ENCODE results near the gene MYT1. TPM values are rescaled to one million over a fixed set of nuclear protein-coding genes. Genes with fewer than 3 reads are reported as not detected.

MYT1 gene
- total RNA-seq, 3 donors from 2014 or later: 0.12 to 0.76 (median 0.14) TPM

DNA sequence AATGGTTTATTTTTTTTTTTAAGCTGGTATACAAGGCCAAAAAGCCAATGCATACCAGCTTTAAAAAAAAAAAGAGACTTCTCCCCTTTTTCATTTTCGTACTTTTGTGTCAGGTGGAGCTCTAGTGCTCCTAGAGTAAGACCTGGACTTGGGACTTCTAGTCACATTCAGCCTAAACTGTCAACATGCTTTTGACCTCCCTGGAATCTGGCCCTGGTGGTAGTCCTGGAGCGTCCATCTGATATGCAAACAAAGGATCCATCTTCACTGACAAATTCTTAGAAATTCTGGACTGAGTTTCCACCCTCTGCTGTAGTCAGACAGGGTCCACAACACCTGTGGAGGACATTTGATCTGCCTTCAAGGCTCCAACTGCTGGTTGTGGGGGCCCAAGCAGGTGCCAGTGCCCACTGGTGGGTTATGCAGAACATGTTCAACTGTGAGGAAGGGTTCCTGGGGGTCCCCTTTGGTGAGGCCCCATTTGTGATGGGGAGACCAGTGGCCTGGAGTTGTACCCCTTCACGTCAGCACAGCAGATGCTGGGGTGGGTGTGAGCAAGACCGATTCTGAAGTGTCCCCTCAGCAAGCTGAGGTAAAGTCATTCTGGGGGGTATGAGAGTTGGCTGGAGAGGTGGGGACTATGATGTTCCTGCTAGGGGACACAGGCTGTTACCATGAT lies 78.7 kb downstream of the MYT1 start:
- DNase-seq: no peak
- TF ChIP-seq, protein P1, sequence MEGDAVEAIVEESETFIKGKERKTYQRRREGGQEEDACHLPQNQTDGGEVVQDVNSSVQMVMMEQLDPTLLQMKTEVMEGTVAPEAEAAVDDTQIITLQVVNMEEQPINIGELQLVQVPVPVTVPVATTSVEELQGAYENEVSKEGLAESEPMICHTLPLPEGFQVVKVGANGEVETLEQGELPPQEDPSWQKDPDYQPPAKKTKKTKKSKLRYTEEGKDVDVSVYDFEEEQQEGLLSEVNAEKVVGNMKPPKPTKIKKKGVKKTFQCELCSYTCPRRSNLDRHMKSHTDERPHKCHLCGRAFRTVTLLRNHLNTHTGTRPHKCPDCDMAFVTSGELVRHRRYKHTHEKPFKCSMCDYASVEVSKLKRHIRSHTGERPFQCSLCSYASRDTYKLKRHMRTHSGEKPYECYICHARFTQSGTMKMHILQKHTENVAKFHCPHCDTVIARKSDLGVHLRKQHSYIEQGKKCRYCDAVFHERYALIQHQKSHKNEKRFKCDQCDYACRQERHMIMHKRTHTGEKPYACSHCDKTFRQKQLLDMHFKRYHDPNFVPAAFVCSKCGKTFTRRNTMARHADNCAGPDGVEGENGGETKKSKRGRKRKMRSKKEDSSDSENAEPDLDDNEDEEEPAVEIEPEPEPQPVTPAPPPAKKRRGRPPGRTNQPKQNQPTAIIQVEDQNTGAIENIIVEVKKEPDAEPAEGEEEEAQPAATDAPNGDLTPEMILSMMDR (IDR thresholded peaks at IDR 0.05): no peak
- Histone ChIP-seq H3K4me1 (ENCODE audit: low read depth) (no peaks in the 10 kb centered on the region), H3K4me3 (no peak overlapping the region), H3K36me3 (ENCODE audit: low read depth) (no peaks in the 10 kb centered on the region), H3K9me3 (no peaks in the 10 kb centered on the region)
- ATAC-seq: no peak
- intact Hi-C loops (cut with DNase I, micrococcal nuclease): no loop called here

DNA sequence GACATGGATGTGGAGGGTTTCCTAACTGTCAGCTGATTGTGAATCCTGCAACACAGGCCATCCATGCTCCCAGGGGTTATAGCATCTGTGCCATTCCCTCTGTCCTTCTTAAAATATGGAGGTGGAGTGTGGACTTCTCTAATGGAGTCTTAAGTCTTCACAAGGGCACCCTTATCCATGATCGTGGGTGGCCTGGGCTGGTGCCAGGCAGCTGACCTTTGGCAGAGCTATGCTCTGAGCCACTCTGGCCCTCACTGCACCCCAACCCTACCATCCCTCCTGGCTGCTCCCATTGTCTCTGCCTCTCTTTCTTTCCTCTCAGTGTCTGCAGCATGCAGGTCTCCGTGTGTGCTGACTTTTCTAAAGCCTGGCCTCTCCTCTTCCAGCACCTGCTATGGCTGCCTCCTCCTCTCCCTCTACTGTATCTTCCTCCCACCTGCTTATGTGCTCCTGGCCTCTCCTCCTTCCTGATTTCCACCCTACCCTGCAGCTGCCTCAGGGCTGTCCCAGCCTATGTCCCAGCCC lies 80.1 kb downstream of the MYT1 start:
- H3K36me3 ChIP-seq (ENCODE audit: low read depth): no peaks in the 10 kb centered on the region
- TF ChIP-seq, protein P1 (IDR thresholded peaks at IDR 0.05): no peak
- H3K4me3 ChIP-seq: no peak overlapping the region
- H3K4me1 ChIP-seq (ENCODE audit: low read depth): no peaks in the 10 kb centered on the region
- no peaks in the 10 kb centered on the region for H3K9me3 ChIP-seq
- no peak for ATAC-seq
- intact Hi-C loops (cut with DNase I, micrococcal nuclease): no loop called here
- no peak for DNase-seq

DNA sequence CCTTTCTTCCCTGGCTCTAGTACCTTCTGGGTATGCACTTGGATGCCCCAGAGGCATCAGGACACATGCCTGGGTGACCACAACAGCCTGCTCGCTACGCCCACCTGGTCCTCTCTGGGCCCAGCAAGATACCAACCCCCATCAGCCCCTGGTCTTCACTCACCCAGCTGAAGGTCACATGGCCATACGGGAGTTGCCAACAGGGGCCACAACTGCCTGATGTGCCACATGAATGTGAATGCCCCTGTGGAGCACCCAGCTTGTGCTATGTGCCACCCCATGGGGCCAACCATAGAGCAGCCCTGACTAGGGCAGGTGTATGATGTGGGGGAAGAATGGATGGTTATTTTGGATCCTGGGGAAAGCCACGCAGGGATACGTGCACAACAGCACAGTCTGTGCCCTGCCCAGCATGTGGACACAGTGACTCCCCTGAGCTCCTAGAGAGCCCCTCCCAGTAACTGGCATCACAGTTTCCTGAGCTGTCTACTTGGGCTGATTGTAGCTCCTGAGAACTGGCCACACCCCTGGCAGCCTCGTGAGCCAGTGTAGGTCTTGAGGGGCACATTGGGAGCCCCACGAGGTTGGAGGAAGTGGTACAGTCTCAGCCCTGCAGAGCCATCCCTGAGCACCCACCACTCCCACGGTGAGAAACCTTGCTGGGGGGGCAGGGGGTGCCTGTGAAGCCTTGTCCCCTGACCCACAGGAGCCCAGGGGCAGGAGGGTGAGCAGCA lies 80.8 kb downstream of the MYT1 start:
- TF ChIP-seq, protein P1 (IDR thresholded peaks at IDR 0.05): no peak
- no peak for DNase-seq
- Histone ChIP-seq H3K4me3 (no peak overlapping the region), H3K4me1 (ENCODE audit: low read depth) (no peaks in the 10 kb centered on the region), H3K9me3 (no peaks in the 10 kb centered on the region), H3K36me3 (ENCODE audit: low read depth) (no peaks in the 10 kb centered on the region)
- intact Hi-C loops (cut with DNase I, micrococcal nuclease): no loop called here
- ATAC-seq: no peak

DNA sequence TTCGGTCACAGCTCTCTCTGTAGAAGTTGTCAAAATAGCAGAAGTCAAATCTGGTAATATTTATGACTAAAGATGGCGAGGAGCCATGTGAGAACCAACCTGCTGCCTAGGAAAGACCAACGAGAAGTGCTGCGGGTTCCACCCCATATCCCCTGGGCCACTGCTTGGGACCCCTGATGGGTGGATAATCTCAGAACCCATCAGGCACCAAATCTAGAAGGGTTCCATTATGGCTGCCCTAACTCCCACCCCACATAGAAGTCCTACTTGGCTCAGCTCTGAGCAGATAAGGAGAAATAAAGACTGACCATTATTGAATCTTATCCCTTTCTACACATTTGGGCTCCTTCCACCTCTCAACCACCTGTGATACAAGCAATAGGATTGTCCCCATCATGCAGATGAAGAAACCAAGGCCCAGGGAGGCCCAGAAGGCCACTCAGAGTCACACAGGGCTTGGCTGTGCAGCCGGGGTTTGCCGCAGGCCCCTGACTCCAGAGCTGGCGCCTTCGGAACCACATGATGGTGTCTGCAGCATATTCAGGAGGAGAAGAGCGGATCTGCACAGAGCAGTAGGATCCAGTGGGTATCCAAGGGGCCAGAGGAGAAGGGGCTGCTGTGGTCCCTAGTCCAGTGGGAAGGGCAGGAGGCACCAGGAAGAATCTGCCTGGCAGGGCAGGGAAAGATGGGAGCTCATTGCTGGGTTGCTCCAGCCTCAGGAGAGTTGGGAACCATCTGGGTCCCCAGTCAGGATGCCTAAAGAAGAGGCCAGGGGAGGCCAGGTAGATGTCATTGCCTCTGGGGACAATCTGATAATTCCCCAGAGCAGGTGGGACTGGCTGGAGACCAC lies 81.7 kb downstream of the MYT1 start:
- DNase-seq (no peak), ATAC-seq (no peak)
- H3K36me3 ChIP-seq (ENCODE audit: low read depth): no peaks in the 10 kb centered on the region
- intact Hi-C loops (cut with DNase I, micrococcal nuclease): no loop called here
- TF ChIP-seq, protein P1 (IDR thresholded peaks at IDR 0.05): no peak
- H3K4me3 ChIP-seq: no peak overlapping the region
- no peaks in the 10 kb centered on the region for H3K9me3 ChIP-seq
- no peaks in the 10 kb centered on the region for H3K4me1 ChIP-seq (ENCODE audit: low read depth)

DNA sequence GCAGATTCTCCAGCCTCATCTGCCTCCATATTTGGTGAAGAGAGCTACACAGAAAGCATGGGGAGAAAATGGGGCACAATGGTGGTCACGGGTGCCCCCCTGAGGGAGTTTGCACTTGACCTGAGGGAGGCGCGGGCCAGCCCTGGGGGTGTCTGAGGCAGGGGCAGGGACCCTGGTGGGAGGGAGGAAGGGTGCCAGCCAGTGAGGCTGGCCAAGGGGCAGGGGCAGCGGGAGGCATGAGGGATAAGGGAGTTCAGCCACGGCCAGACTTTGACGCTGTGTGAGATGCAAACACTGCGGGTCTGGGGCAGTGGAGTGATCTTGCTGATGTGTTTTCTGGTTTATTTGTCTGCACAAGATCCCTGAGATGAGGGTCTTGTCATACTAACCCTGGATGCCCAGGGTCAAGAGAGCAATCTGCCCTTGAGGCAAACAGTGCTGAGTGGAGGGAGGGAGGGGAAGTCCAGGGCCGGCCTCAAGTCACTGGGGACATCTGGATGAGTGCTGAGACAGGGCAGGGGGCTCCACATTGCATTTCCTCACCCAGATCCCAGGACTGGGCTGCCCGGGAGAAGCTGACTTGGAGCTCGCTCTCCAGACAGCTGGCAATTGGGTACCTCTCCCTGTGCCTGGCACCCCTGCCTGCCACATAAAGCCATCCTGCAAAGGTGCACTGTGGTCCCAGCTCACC lies 82.5 kb downstream of the MYT1 start:
- Histone ChIP-seq H3K9me3 (no peaks in the 10 kb centered on the region), H3K4me1 (ENCODE audit: low read depth) (no peaks in the 10 kb centered on the region)
- ATAC-seq: no peak

More for the DNA sequence above, 82.5 kb downstream of the MYT1 start:
- no peak overlapping the region for H3K4me3 ChIP-seq
- DNase-seq: no peak
- intact Hi-C loops (cut with DNase I, micrococcal nuclease): no loop called here
- TF ChIP-seq, protein P1 (IDR thresholded peaks at IDR 0.05): no peak
- H3K36me3 ChIP-seq (ENCODE audit: low read depth): no peaks in the 10 kb centered on the region
